Umbilical cord (tissue), 2 donors: Measurements from ENCODE around the gene NIFK. TPM values are rescaled to one million over a fixed set of nuclear protein-coding genes. Genes with fewer than 3 reads are reported as not detected.
"Not testable (repeated sequence)": the region's sequence is repeated elsewhere in the genome, so short reads cannot be mapped to it uniquely, and the experiment has no call there.

Experiments used
- DNase-seq: peaks from one replicate; pipeline ENCODE4 v3.0.0-alpha.2; 2015; ENCODE audit warnings: low spot score
- total RNA-seq: library from RNA; depleted of rRNA; stranded (reverse); fragments of >200 nt; gene quantifications from one replicate; pipeline ENCODE4 v1.2.3, GENCODE V29; 2014; ENCODE audit warnings: low replicate concordance; ENCODE audit not compliant: insufficient read depth

Gene NIFK
- total RNA-seq, 1 donor from 2014 or later = 36.8 TPM

GRCh38 chr2:121695171-121695451 lies 41.6 kb downstream of the NIFK start:
- no peak for DNase-seq

DNA sequence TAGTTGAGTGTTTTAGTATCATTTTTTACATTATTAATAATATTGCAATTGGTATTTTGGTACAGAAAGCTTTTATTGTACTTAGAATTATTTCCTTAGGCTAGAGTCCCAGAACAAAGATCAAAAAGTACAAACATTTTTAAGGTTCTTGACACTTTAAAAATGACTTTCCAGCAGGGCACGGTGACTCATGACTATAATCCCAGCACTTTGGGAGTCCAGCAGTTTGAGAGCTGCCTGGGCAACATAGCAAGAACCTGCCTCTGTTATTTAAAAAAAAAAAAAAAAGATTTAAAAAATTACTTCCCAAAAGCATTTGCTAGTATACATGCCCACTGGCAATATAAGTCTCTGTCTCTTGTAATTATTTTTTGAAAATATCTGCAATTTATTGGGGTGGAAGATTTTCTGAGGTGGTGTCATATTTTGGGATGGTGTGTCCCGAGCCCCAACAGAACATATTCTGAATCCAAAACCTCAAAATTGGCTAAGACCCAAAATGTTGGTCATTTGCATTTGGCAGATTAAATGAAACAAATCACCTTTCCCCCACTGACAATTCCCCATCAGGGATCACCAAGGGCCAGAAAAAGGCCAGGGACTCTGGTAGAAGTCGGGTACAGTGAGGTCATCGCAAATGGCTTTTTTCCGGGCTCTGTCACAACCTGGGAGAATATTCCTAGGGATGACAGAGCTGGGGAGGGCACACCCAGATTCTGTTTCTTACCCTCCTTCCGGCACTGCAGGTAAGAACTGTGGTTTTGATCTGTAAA lies 42.1 kb downstream of the NIFK start:
- DNase-seq = no peak

DNA sequence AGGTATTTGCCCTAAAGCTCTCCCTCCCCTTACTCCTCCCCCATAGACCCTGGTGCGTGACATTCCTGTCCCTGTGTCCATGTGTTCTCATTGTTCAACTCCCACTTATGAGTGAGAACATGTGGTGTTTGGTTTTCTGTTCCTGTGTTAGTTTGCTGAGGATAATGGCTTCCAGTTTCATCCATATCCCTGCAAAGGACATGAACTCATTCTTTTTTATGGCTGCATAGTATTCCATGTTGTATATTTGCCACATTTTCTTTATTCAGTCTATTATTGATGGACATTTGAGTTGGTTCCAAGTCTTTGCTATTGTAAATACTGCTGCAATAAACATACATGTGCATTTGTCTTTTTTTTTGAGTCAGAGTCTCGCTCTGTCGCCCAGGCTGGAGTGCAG lies 46.1 kb downstream of the NIFK start:
- DNase-seq = not testable (repeated sequence)

GRCh38 chr2:121690095-121690494 lies 46.6 kb downstream of the NIFK start:
- DNase-seq = no peak

DNA sequence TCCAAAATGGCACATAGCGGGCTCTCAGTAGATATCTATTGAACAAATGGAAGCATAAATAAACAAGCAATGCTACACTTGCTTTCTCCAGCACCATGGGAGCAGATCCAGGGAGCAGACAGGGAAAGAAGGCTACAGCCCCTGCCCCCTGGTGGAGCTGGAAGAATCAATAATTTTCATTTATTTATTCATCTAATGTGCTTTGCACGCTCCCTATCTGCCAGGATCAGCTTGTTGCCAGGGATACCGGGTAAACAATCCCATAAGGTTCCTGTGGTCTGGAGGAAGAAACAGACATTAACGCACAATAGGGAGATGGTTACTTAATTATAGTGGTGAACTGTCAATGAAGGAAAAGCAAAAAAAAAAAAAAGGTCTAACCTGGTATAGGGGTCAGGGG lies 47.3 kb downstream of the NIFK start:
- DNase-seq = no peak

GRCh38 chr2:121688820-121689219 lies 47.9 kb downstream of the NIFK start:
- DNase-seq = no peak

- no peak for DNase-seq
These were observed 49.8 kb downstream of the NIFK start for GRCh38 chr2:121686902-121687301.

DNA sequence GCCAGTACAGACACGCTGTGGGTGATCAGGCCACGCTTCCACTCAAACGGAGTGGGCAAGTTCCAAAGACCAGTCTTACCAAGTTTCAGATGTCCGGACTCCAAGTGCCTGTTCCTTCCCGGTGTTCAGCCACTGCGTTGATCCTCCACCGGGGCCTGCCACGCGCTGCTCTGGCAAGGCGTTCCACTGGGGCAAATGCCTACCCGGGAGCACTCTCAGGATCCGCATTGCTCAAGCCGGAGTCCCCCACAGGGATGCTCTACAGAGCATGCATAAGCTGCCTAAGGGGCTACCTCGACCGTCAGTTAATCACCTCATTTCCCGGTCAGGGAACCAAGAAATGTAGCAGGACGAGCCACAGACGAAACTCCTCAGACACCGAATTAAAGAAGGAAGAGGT lies 50.5 kb downstream of the NIFK start:
- DNase-seq = no peak

DNA sequence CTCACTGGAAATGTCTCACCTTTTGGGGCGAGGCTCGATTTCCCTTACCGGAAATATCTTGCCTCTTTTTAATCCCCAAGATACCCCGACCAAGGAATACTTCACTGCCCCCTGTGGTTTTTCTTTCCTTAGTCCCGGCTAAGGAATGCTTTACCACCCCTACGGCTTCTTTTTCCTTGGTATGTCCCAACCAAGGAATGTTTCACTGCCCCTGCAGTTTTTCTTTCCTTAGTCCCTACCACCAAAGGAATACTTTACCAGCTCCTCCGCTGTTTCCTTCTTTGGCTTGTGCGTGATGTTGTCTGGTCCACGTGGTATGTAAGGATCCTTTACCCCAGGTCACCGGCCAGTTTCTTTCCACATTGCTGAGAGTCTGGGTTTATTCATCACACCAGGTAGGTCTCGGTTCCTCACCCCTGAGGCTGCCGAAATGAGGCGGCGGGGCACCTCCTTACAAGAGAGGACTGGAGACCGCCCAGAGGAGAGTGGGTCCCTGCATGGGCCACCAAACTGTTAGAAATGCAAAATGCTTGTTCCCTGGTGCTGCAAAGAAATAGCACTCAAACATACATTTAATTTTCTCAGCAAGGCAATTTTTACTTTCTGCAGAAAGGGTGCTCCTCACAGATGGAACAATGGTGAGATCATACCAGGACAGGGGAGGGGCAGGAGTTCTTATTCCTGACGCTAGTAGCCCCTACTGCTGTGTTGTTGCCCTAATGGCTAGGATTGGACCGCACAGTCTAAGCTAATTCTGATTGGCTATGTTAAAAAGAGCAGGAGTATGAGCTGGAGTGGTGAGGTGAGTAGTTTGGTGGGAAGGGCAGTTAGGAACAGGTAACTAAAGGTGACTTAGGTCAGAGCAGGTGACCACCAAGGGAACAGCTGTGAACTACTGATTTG lies 54.0 kb downstream of the NIFK start:
- no peak for DNase-seq

GRCh38 chr2:121677855-121678254 lies 58.8 kb downstream of the NIFK start:
- DNase-seq = no peak

Other genes starting within 250 kb of the NIFK start
- not detected for gene RNU4ATAC, start 206.0 kb downstream of the NIFK start, total RNA-seq
- 38.8 TPM for gene CLASP1, start 87.4 kb downstream of the NIFK start, total RNA-seq
- 56.3 TPM for gene TSN, start 18.8 kb upstream of the NIFK start, total RNA-seq